Neural cell (in vitro differentiated cells): ENCODE results near the gene KLHDC7B.

ENCODE experiments used
- EP300 ChIP-seq: fragments of 450-650 bp; conservative IDR thresholded peaks from 2 replicates; pipeline ENCODE4 v1.6.1; 2014; ENCODE audit warnings: antibody characterized with exemption, mild to moderate bottlenecking, moderate library complexity; ENCODE audit not compliant: poor library complexity, severe bottlenecking
- SMC3 ChIP-seq: fragments of 450-650 bp; conservative IDR thresholded peaks from 2 replicates; pipeline ENCODE4 v1.6.1; 2014; ENCODE audit warnings: antibody characterized with exemption, mild to moderate bottlenecking, moderate library complexity; ENCODE audit not compliant: poor library complexity

GRCh38 chr22:50529897-50530579 lies 15.7 kb upstream of the KLHDC7B start, which contains the start of gene TYMP:
- no peak for TF ChIP-seq SMC3
- TF ChIP-seq EP300, result no peak
